GM12864 (cell line): ENCODE measurements around the gene MMS19.

ENCODE experiments used
- DNase-seq: peaks from one replicate; pipeline ENCODE4 v3.0.0-alpha.2; 2011; ENCODE audit warnings: low read depth
- H3K4me3 ChIP-seq: 2 replicates; pipeline ENCODE4 v1.5.1; 2011; ENCODE audit warnings: mild to moderate bottlenecking, low read depth, low read length, control low read depth
- TF ChIP-seq, protein P1 (sequence below): IDR thresholded peaks from 2 replicates; pipeline ENCODE4 v1.5.1; 2011; ENCODE audit warnings: low read depth, mild to moderate bottlenecking, moderate library complexity, low read length, control low read depth, inconsistent platforms; ENCODE audit errors: missing control alignments

The MMS19 gene

DNA sequence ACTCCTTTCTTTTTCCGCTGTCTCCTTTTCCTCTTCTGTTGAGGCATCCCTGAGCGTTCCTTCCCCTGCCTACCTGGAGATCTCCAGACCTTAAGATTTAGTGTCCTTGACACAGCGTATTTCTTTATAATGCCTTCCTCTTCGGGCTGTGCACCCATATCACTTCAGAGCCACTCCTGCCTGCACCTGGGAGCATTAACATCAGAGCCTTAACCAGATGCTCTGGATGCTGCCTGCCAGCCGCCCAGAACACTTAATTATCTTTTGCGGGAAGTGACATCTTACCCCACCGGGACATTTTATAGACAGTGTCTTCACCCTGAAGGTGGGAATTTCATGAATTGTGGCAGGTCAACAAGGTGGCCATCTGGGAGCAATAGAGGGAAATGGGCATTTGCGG is 24.7 kb upstream of the MMS19 start:
- no peak for DNase-seq
- H3K4me3 ChIP-seq = no peak overlapping the region
- TF ChIP-seq, protein P1, sequence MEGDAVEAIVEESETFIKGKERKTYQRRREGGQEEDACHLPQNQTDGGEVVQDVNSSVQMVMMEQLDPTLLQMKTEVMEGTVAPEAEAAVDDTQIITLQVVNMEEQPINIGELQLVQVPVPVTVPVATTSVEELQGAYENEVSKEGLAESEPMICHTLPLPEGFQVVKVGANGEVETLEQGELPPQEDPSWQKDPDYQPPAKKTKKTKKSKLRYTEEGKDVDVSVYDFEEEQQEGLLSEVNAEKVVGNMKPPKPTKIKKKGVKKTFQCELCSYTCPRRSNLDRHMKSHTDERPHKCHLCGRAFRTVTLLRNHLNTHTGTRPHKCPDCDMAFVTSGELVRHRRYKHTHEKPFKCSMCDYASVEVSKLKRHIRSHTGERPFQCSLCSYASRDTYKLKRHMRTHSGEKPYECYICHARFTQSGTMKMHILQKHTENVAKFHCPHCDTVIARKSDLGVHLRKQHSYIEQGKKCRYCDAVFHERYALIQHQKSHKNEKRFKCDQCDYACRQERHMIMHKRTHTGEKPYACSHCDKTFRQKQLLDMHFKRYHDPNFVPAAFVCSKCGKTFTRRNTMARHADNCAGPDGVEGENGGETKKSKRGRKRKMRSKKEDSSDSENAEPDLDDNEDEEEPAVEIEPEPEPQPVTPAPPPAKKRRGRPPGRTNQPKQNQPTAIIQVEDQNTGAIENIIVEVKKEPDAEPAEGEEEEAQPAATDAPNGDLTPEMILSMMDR = no peak

DNA sequence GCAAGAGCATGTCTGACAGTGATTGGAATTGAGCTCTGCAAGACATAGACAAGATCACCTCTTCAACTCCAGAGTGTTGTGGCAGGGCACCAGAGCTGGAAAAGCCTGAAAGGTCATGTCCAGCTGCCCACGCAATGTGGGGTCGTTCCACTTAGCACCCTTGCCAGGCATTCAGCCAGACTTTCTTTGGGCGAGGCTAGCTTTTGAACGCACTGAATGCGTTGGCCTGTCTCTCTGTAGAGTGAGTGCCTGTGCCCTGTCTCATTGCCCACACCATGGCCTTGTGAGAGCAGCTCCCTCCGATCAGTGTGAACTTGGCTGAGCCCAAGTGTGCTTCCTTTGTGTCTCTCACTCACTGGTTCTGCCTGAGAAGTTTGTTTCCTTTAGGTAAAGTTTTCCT is 23.8 kb upstream of the MMS19 start:
- no peak for DNase-seq
- H3K4me3 ChIP-seq = no peak overlapping the region
- TF ChIP-seq, protein P1 = no peak

DNA sequence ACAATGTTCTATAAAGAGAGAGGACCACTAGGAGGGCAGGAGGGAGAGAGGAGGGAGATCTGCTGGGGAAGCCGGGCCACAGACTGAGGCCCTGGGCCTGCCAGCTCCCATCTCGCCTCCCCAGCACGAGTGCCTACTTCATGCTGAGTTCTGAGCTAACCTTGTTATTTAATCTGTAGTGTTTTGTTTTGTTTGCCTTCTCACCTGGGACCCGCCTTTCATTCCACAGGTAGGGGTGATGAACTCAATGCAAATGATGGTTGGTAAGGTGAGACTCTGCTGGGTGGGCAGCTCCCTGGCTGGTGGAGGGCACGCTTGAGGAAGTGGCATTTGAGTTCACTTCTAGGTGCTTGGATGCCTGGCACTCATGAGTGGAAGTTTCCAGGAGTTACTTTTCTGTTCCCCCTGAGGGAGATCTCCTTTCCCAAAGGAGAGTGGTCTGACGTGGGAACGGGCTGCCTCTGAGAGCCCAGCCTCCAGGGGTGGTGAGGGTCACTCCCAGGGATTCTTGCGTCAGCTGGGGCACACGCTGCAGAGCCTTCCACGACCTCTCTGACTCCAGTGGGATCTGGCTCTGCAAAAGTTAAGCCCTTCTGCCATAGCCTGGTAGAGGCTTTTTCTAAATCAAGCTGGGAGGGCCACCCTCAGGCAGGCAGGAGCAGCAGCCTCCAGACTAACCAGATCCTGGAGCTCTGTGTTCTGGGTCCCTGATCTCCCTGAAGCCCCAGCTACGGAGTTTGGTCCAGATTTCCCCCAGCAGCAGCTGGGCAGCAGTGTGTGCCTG is 22.9 kb upstream of the MMS19 start:
- H3K4me3 ChIP-seq = no peak overlapping the region
- DNase-seq = no peak
- TF ChIP-seq, protein P1 = no peak

DNA sequence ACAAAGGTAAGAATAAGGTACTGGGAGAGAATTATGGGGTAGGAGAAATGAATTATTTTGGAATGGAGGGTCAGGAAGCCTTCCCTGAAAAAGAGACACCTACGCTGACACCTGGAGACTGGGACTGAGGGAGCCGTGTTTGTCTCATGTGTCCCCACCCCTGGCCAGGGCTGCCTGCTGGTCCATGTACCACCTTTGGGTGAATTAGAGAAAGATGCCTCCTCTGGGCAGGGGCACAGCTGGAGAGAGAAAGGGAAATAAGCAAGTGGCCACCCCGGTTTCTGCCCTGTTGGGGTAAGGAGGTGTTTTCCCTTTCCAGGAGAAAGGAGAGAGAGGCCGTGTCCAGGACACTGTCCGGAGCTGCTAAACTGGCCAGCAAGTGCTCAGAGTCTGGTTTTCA is 22.3 kb upstream of the MMS19 start:
- no peak overlapping the region for H3K4me3 ChIP-seq
- TF ChIP-seq, protein P1 = no peak
- no peak for DNase-seq

- no peak overlapping the region for H3K4me3 ChIP-seq
- DNase-seq = no peak
- TF ChIP-seq, protein P1 = no peak
Observed at GRCh38 chr10:97519342-97519741, 21.1 kb upstream of the MMS19 start.

GRCh38 chr10:97518301-97519043 is 20.2 kb upstream of the MMS19 start:
- DNase-seq = no peak
- H3K4me3 ChIP-seq = no peak overlapping the region

More at GRCh38 chr10:97518301-97519043, 20.2 kb upstream of the MMS19 start:
- TF ChIP-seq, protein P1 = no peak
